SW480 (cell line): ENCODE measurements around the gene GPC5.
"Not testable (repeated sequence)": the region's sequence is repeated elsewhere in the genome, so short reads cannot be mapped to it uniquely, and the experiment has no call there.

Source experiments
- DNase-seq: peaks from one replicate; pipeline ENCODE4 v3.0.0-alpha.2; 2016; ENCODE audit warnings: low spot score

The GPC5 gene

GRCh38 chr13:92461831-92462230 lies 1063.4 kb downstream of the GPC5 start:
- no peak for DNase-seq

GRCh38 chr13:92463134-92463533 lies 1064.7 kb downstream of the GPC5 start:
- DNase-seq = no peak

- no peak for DNase-seq
These were observed 1075.5 kb downstream of the GPC5 start for GRCh38 chr13:92473765-92474475.

- DNase-seq = no peak
These were observed 1082.0 kb downstream of the GPC5 start for GRCh38 chr13:92480387-92480786.

GRCh38 chr13:92482790-92483189 lies 1084.4 kb downstream of the GPC5 start:
- not testable (repeated sequence) for DNase-seq

- DNase-seq = no peak
These were observed 1085.5 kb downstream of the GPC5 start for GRCh38 chr13:92483894-92484293.

GRCh38 chr13:92487238-92487637 lies 1088.8 kb downstream of the GPC5 start:
- no peak for DNase-seq

GRCh38 chr13:92488249-92488852 lies 1089.9 kb downstream of the GPC5 start:
- DNase-seq = no peak

GRCh38 chr13:92491839-92492238 lies 1093.4 kb downstream of the GPC5 start:
- DNase-seq = no peak

GRCh38 chr13:92494915-92495314 lies 1096.5 kb downstream of the GPC5 start:
- DNase-seq = no peak

- no peak for DNase-seq
These were observed 1101.8 kb downstream of the GPC5 start for GRCh38 chr13:92500192-92500591.

- DNase-seq = no peak
These were observed 1112.0 kb downstream of the GPC5 start for GRCh38 chr13:92510416-92510815.

- no peak for DNase-seq
These were observed 1114.4 kb downstream of the GPC5 start for GRCh38 chr13:92512852-92513251.

GRCh38 chr13:92513672-92514071 lies 1115.3 kb downstream of the GPC5 start:
- no peak for DNase-seq

GRCh38 chr13:92514420-92515125 lies 1116.2 kb downstream of the GPC5 start:
- no peak for DNase-seq

- DNase-seq = not testable (repeated sequence)
These were observed 1118.5 kb downstream of the GPC5 start for GRCh38 chr13:92516878-92517277.

- DNase-seq = not testable (repeated sequence)
These were observed 1120.2 kb downstream of the GPC5 start for GRCh38 chr13:92518622-92519021.

GRCh38 chr13:92530364-92530763 lies 1131.9 kb downstream of the GPC5 start:
- no peak for DNase-seq

- no peak for DNase-seq
These were observed 1137.0 kb downstream of the GPC5 start for GRCh38 chr13:92535222-92536006.

- DNase-seq = no peak
These were observed 1139.0 kb downstream of the GPC5 start for GRCh38 chr13:92537471-92537870.

- no peak for DNase-seq
These were observed 1139.7 kb downstream of the GPC5 start for GRCh38 chr13:92538164-92538563.

GRCh38 chr13:92539148-92539547 lies 1140.7 kb downstream of the GPC5 start:
- not testable (repeated sequence) for DNase-seq
